Ishikawa (cell line): ENCODE results near the gene TTC27.

Experiments
- CEBPB ChIP-seq: IDR thresholded peaks from 2 replicates; pipeline ENCODE4 v1.6.1; 2012
- CREB1 ChIP-seq: IDR thresholded peaks from 2 replicates; pipeline ENCODE4 v1.6.1; 2012; ENCODE audit warnings: low read depth
- EGR1 ChIP-seq: IDR thresholded peaks from 2 replicates; pipeline ENCODE4 v1.6.1; 2012
- EP300 ChIP-seq: IDR thresholded peaks from 2 replicates; pipeline ENCODE4 v1.6.1; 2012; ENCODE audit warnings: borderline replicate concordance
- RAD21 ChIP-seq: IDR thresholded peaks from 2 replicates; pipeline ENCODE4 v1.6.1; 2012; ENCODE audit warnings: low read depth
- TAF1 ChIP-seq: IDR thresholded peaks from 2 replicates; pipeline ENCODE4 v1.6.1; 2012; ENCODE audit warnings: low read depth, mild to moderate bottlenecking
- TF ChIP-seq, protein P1 (sequence below): IDR thresholded peaks from 2 replicates; pipeline ENCODE4 v1.6.1; 2012; ENCODE audit warnings: low read depth, mild to moderate bottlenecking

DNA sequence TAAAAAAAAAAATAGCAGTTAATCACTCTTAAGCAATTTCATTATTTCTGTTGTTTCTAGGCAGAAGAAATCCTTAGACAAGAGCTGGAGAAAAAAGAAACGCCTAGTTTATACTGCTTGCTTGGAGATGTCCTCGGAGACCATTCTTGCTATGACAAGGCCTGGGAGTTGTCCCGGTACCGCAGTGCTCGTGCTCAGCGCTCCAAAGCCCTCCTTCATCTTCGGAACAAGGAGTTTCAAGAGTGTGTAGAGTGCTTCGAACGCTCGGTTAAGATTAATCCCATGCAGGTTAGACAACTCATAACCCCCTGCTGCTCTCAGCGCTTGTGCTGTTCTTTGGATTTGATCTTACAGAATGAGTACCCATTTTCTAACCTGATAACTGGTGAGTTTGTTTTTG, 130.4 kb downstream of the TTC27 start:
- TF ChIP-seq EGR1 (no peak), TAF1 (no peak), CREB1 (no peak), EP300 (no peak), CEBPB (no peak), RAD21 (no peak)
- TF ChIP-seq, protein P1, sequence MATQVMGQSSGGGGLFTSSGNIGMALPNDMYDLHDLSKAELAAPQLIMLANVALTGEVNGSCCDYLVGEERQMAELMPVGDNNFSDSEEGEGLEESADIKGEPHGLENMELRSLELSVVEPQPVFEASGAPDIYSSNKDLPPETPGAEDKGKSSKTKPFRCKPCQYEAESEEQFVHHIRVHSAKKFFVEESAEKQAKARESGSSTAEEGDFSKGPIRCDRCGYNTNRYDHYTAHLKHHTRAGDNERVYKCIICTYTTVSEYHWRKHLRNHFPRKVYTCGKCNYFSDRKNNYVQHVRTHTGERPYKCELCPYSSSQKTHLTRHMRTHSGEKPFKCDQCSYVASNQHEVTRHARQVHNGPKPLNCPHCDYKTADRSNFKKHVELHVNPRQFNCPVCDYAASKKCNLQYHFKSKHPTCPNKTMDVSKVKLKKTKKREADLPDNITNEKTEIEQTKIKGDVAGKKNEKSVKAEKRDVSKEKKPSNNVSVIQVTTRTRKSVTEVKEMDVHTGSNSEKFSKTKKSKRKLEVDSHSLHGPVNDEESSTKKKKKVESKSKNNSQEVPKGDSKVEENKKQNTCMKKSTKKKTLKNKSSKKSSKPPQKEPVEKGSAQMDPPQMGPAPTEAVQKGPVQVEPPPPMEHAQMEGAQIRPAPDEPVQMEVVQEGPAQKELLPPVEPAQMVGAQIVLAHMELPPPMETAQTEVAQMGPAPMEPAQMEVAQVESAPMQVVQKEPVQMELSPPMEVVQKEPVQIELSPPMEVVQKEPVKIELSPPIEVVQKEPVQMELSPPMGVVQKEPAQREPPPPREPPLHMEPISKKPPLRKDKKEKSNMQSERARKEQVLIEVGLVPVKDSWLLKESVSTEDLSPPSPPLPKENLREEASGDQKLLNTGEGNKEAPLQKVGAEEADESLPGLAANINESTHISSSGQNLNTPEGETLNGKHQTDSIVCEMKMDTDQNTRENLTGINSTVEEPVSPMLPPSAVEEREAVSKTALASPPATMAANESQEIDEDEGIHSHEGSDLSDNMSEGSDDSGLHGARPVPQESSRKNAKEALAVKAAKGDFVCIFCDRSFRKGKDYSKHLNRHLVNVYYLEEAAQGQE: no peak
